Stimulated activated CD8-positive, alpha-beta memory T cell treated with anti-CD3 and anti-CD28 coated beads, Interleukin-4, amount 100 ng/mL, for 24 hours (primary cell): ENCODE results near the gene MMP19.

Experiments
- DNase-seq: peaks from one replicate; pipeline ENCODE4 v3.0.0-alpha.2; 2020; ENCODE audit warnings: low read depth

Gene MMP19

GRCh38 chr12:55814257-55814656 lies 28.5 kb downstream of the MMP19 start:
- DNase-seq: no peak

- DNase-seq: no peak
These were observed 30.6 kb downstream of the MMP19 start for GRCh38 chr12:55812088-55812487.

GRCh38 chr12:55809274-55809673 lies 33.5 kb downstream of the MMP19 start:
- DNase-seq: no peak

GRCh38 chr12:55806982-55807381 lies 35.8 kb downstream of the MMP19 start:
- DNase-seq: no peak

- DNase-seq: no peak
These were observed 45.2 kb downstream of the MMP19 start for GRCh38 chr12:55797550-55797949.

GRCh38 chr12:55797068-55797467 lies 45.7 kb downstream of the MMP19 start:
- DNase-seq: no peak

GRCh38 chr12:55795950-55796349 lies 46.8 kb downstream of the MMP19 start:
- DNase-seq: no peak

- no peak for DNase-seq
These were observed 52.8 kb downstream of the MMP19 start for GRCh38 chr12:55789893-55790292.

- no peak for DNase-seq
These were observed 53.6 kb downstream of the MMP19 start for GRCh38 chr12:55789171-55789570.

- DNase-seq: no peak
These were observed 54.2 kb downstream of the MMP19 start for GRCh38 chr12:55788546-55788945.
